MCF 10A (cell line): ENCODE results near the gene SLC12A6. TPM values are rescaled to one million over a fixed set of nuclear protein-coding genes. Genes with fewer than 3 reads are reported as not detected.

Experiments
- BruUV-seq: library from RNA; stranded (reverse); fragments of 400-500 nt; replicated peaks from 2 replicates; lab custom pipeline; 2021; lab: Mats Ljungman, UMichigan
- CTCF ChIA-PET: fragments of 300-600 bp; sonication (Branson Sonifier 250); formaldehyde crosslinking; extraction: SDS; loops from one replicate; lab custom pipeline; 2021; ENCODE audit warnings: antibody characterized with exemption, inconsistent platforms; lab: Yijun Ruan, JAX
- POLR2A ChIA-PET: fragments of 300-600, 350-650 bp; sonication (Branson Sonifier 250); formaldehyde crosslinking; extraction: SDS; loops from one replicate; lab custom pipeline; 2020; ENCODE audit warnings: antibody characterized with exemption, inconsistent platforms; lab: Yijun Ruan, JAX
- DNase-seq: peaks from one replicate; pipeline ENCODE4 v3.0.0-alpha.2; 2018; ENCODE audit not compliant: unreplicated experiment
- H3K27ac Mint-ChIP-seq: one replicate; pipeline ENCODE4 v1.8.0; 2022; ENCODE audit warnings: mild to moderate bottlenecking, low read depth, mixed read lengths; ENCODE audit not compliant: unreplicated experiment
- H3K27me3 Mint-ChIP-seq: one replicate; pipeline ENCODE4 v1.8.0; 2022; ENCODE audit warnings: mixed read lengths; ENCODE audit not compliant: insufficient read depth, unreplicated experiment
- H3K36me3 Mint-ChIP-seq: one replicate; pipeline ENCODE4 v1.8.0; 2022; ENCODE audit warnings: mild to moderate bottlenecking, moderate library complexity, mixed read lengths; ENCODE audit not compliant: insufficient read depth, unreplicated experiment
- H3K4me1 Mint-ChIP-seq: one replicate; pipeline ENCODE4 v1.8.0; 2022; ENCODE audit warnings: mixed read lengths; ENCODE audit not compliant: insufficient read depth, unreplicated experiment
- H3K4me3 Mint-ChIP-seq: one replicate; pipeline ENCODE4 v1.8.0; 2022; ENCODE audit warnings: mild to moderate bottlenecking, moderate library complexity, mixed read lengths; ENCODE audit not compliant: unreplicated experiment
- H3K9me3 Mint-ChIP-seq: one replicate; pipeline ENCODE4 v1.8.0; 2022; ENCODE audit warnings: mixed read lengths; ENCODE audit not compliant: unreplicated experiment
- intact Hi-C: fragments of 100-400 bp; cut with micrococcal nuclease; formaldehyde crosslinking; loops from 2 replicates; pipeline ENCODE4 v1.14.1; 2022
- total RNA-seq: library from RNA; stranded (reverse); gene quantifications from 2 replicates; pipeline ENCODE4 v1.2.3, GENCODE V29; 2022
- TF ChIP-seq, protein P1 (sequence below): fragments of 200-600 bp; IDR thresholded peaks from one replicate; pipeline ENCODE4 v1.8.0; 2022; ENCODE audit warnings: antibody characterized with exemption, mild to moderate bottlenecking; ENCODE audit not compliant: unreplicated experiment

SLC12A6 gene
- total RNA-seq, 1 experiment from 2014 or later, result 11.7 TPM

DNA sequence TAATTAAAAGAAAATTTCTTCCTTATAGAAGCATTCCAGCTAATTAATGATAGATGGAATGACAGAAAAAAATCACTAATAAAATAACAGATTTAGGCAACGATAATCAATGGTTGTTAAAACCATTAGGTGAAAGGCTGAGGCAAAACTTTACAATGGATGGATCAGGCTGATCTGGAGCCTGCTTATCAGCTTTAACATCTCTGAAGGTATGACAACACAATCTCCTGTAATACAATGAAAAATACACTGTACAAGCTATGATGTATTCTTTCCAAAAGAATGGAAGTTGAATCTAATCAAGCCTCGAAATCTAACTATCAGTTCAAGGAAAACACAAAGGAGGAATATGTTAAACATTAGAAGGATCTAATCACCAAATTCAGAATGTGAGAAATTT, 73.5 kb downstream of the SLC12A6 start:
- Mint-ChIP-seq H3K27ac (no peak overlapping the region), H3K36me3 (peaks cover 6% of the 10 kb centered on the region), H3K4me3 (no peak overlapping the region), H3K27me3 (no peaks in the 10 kb centered on the region), H3K9me3 (no peaks in the 10 kb centered on the region), H3K4me1 (no peaks in the 10 kb centered on the region)
- no TSS peak for BruUV-seq
- ChIA-PET POLR2A (interaction anchor here (1.0 to 1.4 kb wide), 2 partner anchors 11 to 74 kb away, joined by 3 to 5 read pairs; partner anchors contain the start of gene SLC12A6), CTCF (interaction anchor here (0.6 to 1.9 kb wide), 4 partner anchors 13 to 1615 kb away, joined by 3 to 5 read pairs (median 4); no protein-coding TSS in a partner anchor)
- DNase-seq, result no peak
- TF ChIP-seq, protein P1, sequence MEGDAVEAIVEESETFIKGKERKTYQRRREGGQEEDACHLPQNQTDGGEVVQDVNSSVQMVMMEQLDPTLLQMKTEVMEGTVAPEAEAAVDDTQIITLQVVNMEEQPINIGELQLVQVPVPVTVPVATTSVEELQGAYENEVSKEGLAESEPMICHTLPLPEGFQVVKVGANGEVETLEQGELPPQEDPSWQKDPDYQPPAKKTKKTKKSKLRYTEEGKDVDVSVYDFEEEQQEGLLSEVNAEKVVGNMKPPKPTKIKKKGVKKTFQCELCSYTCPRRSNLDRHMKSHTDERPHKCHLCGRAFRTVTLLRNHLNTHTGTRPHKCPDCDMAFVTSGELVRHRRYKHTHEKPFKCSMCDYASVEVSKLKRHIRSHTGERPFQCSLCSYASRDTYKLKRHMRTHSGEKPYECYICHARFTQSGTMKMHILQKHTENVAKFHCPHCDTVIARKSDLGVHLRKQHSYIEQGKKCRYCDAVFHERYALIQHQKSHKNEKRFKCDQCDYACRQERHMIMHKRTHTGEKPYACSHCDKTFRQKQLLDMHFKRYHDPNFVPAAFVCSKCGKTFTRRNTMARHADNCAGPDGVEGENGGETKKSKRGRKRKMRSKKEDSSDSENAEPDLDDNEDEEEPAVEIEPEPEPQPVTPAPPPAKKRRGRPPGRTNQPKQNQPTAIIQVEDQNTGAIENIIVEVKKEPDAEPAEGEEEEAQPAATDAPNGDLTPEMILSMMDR, result no peak
- intact Hi-C loops, result no loop called here

DNA sequence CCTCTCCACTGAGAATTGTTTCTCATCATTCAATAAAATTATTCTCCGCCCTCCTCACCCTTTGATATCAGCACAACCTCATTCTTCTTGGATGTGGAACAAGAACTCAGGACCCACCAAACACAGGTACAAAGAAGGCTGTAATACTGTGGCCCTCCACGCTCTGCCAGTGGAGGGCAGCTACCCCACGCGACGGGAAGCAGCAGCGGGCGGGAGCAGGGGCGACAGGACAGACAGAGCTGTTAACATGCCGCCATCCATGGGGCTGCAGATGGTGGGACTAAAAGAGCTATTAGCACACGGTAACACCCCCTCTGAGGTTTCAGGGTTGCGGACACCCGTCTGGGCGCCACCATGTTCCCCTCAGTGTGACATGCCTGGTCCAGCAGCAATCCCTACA, 75.2 kb downstream of the SLC12A6 start:
- no peaks in the 10 kb centered on the region for H3K27me3 Mint-ChIP-seq
- no peaks in the 10 kb centered on the region for H3K4me1 Mint-ChIP-seq
- ChIA-PET POLR2A (no interaction called here), CTCF (no interaction called here)
- no peak for DNase-seq
- H3K9me3 Mint-ChIP-seq, result no peaks in the 10 kb centered on the region
- no peak overlapping the region for H3K4me3 Mint-ChIP-seq
- BruUV-seq, result no TSS peak
- intact Hi-C loops, result no loop called here
- H3K36me3 Mint-ChIP-seq, result peaks cover 12% of the 10 kb centered on the region
- TF ChIP-seq, protein P1, result no peak
- H3K27ac Mint-ChIP-seq, result no peak overlapping the region

DNA sequence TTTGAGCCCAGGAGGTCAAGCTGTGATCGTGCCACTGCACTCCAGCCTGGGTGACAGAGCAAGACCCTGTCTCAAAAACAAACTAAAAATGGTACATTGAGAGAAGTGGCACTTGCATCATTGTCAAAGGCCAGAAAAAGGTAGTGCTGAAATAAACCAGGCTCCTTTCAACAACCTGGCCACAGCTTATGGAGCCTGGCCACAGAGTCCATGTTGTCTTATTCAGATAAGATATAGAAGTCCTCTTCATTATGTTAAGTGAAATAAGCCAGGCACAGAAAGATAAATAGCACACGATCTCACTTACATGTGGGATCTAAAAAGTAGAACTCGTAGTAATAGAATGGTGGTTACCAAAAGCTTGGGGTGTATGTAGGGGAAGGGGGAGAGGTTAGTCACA, 78.0 kb downstream of the SLC12A6 start:
- intact Hi-C loops, result no loop called here
- no TSS peak for BruUV-seq
- H3K27me3 Mint-ChIP-seq, result no peaks in the 10 kb centered on the region
- no peak overlapping the region for H3K27ac Mint-ChIP-seq
- H3K4me3 Mint-ChIP-seq, result no peak overlapping the region
- H3K9me3 Mint-ChIP-seq, result no peaks in the 10 kb centered on the region
- ChIA-PET CTCF (no interaction called here), POLR2A (interaction anchor here (0.7 kb wide), 1 partner anchor 84 kb away, joined by 3 read pairs; the partner anchor contains the start of genes NOP10 and NUTM1)
- no peaks in the 10 kb centered on the region for H3K4me1 Mint-ChIP-seq
- H3K36me3 Mint-ChIP-seq, result peaks cover 17% of the 10 kb centered on the region
- TF ChIP-seq, protein P1, result no peak
- DNase-seq, result no peak

DNA sequence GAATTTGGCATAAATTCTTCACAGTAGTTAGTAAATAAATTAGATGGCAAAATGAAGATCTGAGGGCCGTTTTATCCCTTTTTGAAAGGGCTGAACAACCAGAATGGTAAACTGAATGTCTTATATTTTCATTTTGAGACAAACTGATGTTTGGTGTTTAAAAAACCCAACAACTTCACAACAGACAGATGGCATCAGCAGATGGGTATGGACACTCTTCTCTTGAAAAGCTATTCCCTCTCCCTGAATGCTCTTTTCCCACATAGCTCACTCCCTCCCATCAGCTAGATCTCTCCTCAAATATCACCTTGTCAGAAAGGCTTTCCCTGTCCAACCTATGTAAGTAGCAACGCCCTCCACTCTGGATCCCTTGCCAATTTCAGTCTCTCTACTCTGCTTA, 79.4 kb downstream of the SLC12A6 start:
- BruUV-seq, result no TSS peak
- no peaks in the 10 kb centered on the region for H3K9me3 Mint-ChIP-seq
- H3K4me3 Mint-ChIP-seq, result no peak overlapping the region
- ChIA-PET POLR2A (interaction anchor here (1.5 kb wide), 1 partner anchor 110 kb away, joined by 3 read pairs; no protein-coding TSS in a partner anchor), CTCF (interaction anchor here (0.5 to 1.3 kb wide), 2 partner anchors 110 to 1215 kb away, joined by 4 read pairs; no protein-coding TSS in a partner anchor)
- no peaks in the 10 kb centered on the region for H3K4me1 Mint-ChIP-seq
- no peak for DNase-seq
- intact Hi-C loops, result no loop called here
- TF ChIP-seq, protein P1, result no peak
- no peak overlapping the region for H3K27ac Mint-ChIP-seq
- H3K36me3 Mint-ChIP-seq, result peaks cover 29% of the 10 kb centered on the region
- H3K27me3 Mint-ChIP-seq, result no peaks in the 10 kb centered on the region
